ENCODE results near the gene TEAD1.

Gene TEAD1

GRCh38 chr11:12673924-12674570 is at the start of gene TEAD1:
Gene TEAD1, plus strand, starts transcription at chr11:12674421.
- peak; percentile 90 to 94 for DNase-seq

GRCh38 chr11:12624595-12624994 is 49.6 kb upstream of the TEAD1 start:
- no peak for DNase-seq

- no peak for DNase-seq
These were observed 48.7 kb upstream of the TEAD1 start for GRCh38 chr11:12625438-12626071.

GRCh38 chr11:12626616-12627015 is 47.6 kb upstream of the TEAD1 start:
- no peak for DNase-seq

- no peak for DNase-seq
These were observed 45.9 kb upstream of the TEAD1 start for GRCh38 chr11:12628314-12628713.

- no peak for DNase-seq
These were observed 44.5 kb upstream of the TEAD1 start for GRCh38 chr11:12629601-12630313.

GRCh38 chr11:12631651-12632050 is 42.6 kb upstream of the TEAD1 start:
- no peak for DNase-seq

- DNase-seq, result no peak
These were observed 39.9 kb upstream of the TEAD1 start for GRCh38 chr11:12634329-12634728.

- no peak for DNase-seq
These were observed 37.3 kb upstream of the TEAD1 start for GRCh38 chr11:12636871-12637410.

- no peak for DNase-seq
These were observed 34.8 kb upstream of the TEAD1 start for GRCh38 chr11:12639388-12639787.

- no peak for DNase-seq
These were observed 33.9 kb upstream of the TEAD1 start for GRCh38 chr11:12640355-12640754.

GRCh38 chr11:12640926-12641849 is 33.0 kb upstream of the TEAD1 start:
- no peak for DNase-seq

- DNase-seq, result no peak
These were observed 32.2 kb upstream of the TEAD1 start for GRCh38 chr11:12642040-12642439.

GRCh38 chr11:12642806-12643428 is 31.3 kb upstream of the TEAD1 start:
- DNase-seq, result no peak

- DNase-seq, result no peak
These were observed 27.7 kb upstream of the TEAD1 start for GRCh38 chr11:12646478-12646877.

GRCh38 chr11:12653729-12654128 is 20.5 kb upstream of the TEAD1 start:
- no peak for DNase-seq

- no peak for DNase-seq
These were observed 18.4 kb upstream of the TEAD1 start for GRCh38 chr11:12655842-12656241.

GRCh38 chr11:12657336-12657735 is 16.9 kb upstream of the TEAD1 start:
- DNase-seq, result no peak

- no peak for DNase-seq
These were observed 16.2 kb upstream of the TEAD1 start for GRCh38 chr11:12657981-12658380.

- no peak for DNase-seq
These were observed 12.0 kb upstream of the TEAD1 start for GRCh38 chr11:12662101-12662689.

- DNase-seq, result no peak
These were observed 9.8 kb upstream of the TEAD1 start for GRCh38 chr11:12664385-12664784.

GRCh38 chr11:12666915-12667314 is 7.3 kb upstream of the TEAD1 start:
- DNase-seq, result no peak

All from hippocampal formation (tissue), 2 donors.